Measurements from ENCODE around the gene CUX1.

- TF ChIP-seq POLR2A (IDR thresholded peaks at IDR 0.05; ENCODE audit: low read depth, low read length): no peak
- no peak for TF ChIP-seq SPI1 (IDR thresholded peaks at IDR 0.05; ENCODE audit: low read depth, low read length)
Measured at GRCh38 chr7:101940830-101941229, 123.4 kb downstream of the CUX1 start.

Measured in GM12891 (cell line).